HepG2 (cell line): ENCODE results near the gene SOCS3. TPM values are rescaled to one million over a fixed set of nuclear protein-coding genes. Genes with fewer than 3 reads are reported as not detected.

Experiments
- BCL6 ChIP-seq: IDR thresholded peaks from 2 replicates; pipeline ENCODE4 v1.6.1; 2016; ENCODE audit warnings: missing genetic modification reagents, missing compliant biosample characterization
- EP300 ChIP-seq, 3 experiments: sonication (generic) in 1 of 3; formaldehyde crosslinking in 1 of 3; IDR thresholded peaks; 2 replicates each; pipeline versions ENCODE4 v1.5.1 to v1.6.1; 2011 to 2020; ENCODE audit warnings: low read depth in 2 of 3, low read length in 2 of 3, borderline replicate concordance in 1 of 3, improper control_type of control experiment in 1 of 3, mild to moderate bottlenecking in 1 of 3, missing genetic modification reagents in 1 of 3, moderate library complexity in 1 of 3
- JARID2 ChIP-seq: sonication (generic); formaldehyde crosslinking; IDR thresholded peaks from 2 replicates; pipeline ENCODE4 v1.8.1; 2023; ENCODE audit warnings: missing genetic modification reagents, inconsistent platforms; ENCODE audit not compliant: insufficient replicate concordance
- KLF16 ChIP-seq, 2 experiments: sonication (generic) in 1 of 2; formaldehyde crosslinking in 1 of 2; IDR thresholded peaks; 2 replicates each; pipeline versions ENCODE4 v1.6.1 to v1.8.0; 2016 to 2023; ENCODE audit warnings: missing genetic modification reagents in 2 of 2, missing compliant biosample characterization in 1 of 2
- MED1 ChIP-seq: sonication (generic); formaldehyde crosslinking; IDR thresholded peaks from 2 replicates; pipeline ENCODE4 v1.4.0; 2020; ENCODE audit warnings: missing genetic modification reagents
- MEIS2 ChIP-seq: sonication (generic); formaldehyde crosslinking; IDR thresholded peaks from 2 replicates; pipeline ENCODE4 v1.9.0; 2021; ENCODE audit warnings: mild to moderate bottlenecking, missing genetic modification reagents
- SMAD9 ChIP-seq: sonication (generic); formaldehyde crosslinking; IDR thresholded peaks from 2 replicates; pipeline ENCODE4 v1.5.1; 2020; ENCODE audit warnings: mild to moderate bottlenecking, missing genetic modification reagents
- TCF7 ChIP-seq: sonication (generic); IDR thresholded peaks from 2 replicates; pipeline ENCODE4 v1.6.1; 2016; ENCODE audit warnings: antibody characterized with exemption, low read depth
- ZNF430 ChIP-seq: sonication (generic); formaldehyde crosslinking; IDR thresholded peaks from 2 replicates; pipeline ENCODE4 v1.9.0; 2021; ENCODE audit warnings: mild to moderate bottlenecking, missing genetic modification reagents
- ZNF747 ChIP-seq: sonication (generic); formaldehyde crosslinking; IDR thresholded peaks from 2 replicates; pipeline ENCODE4 v1.8.1; 2023; ENCODE audit warnings: missing genetic modification reagents, mild to moderate bottlenecking, borderline replicate concordance
- ZNF790 ChIP-seq: sonication (generic); formaldehyde crosslinking; IDR thresholded peaks from 2 replicates; pipeline ENCODE4 v1.8.0; 2022; ENCODE audit warnings: missing genetic modification reagents, mild to moderate bottlenecking, borderline replicate concordance
- polyA plus RNA-seq, 8 experiments: library from polyadenylated mRNA; depleted of rRNA in 3 of 8; stranded (reverse) in 7 of 8; unstranded in 1 of 8; fragments of >200 nt; fragmentation: Illumina TruSeq in 4 of 8; extraction: Trizol in 4 of 8; gene quantifications; 2 replicates each; pipeline versions ENCODE4 v1.2.1 to v1.2.3, GENCODE V29; 2011 to 2016; ENCODE audit warnings: low read depth in 4 of 8, missing spikeins in 1 of 8, mixed read lengths in 1 of 8; ENCODE audit not compliant: insufficient read depth in 1 of 8
- total RNA-seq, 5 experiments: library from RNA; depleted of rRNA; stranded (reverse); fragments of >200 nt; fragmentation: Illumina TruSeq; extraction: Trizol; gene quantifications; 2 replicates each; pipeline ENCODE4 v1.2.3, GENCODE V29; 2016; ENCODE audit warnings: low read depth in 1 of 5
- TF ChIP-seq, protein P1 (sequence below): sonication (generic); formaldehyde crosslinking; IDR thresholded peaks from 2 replicates; pipeline ENCODE4 v1.4.0; 2020; ENCODE audit warnings: mild to moderate bottlenecking, missing genetic modification reagents, borderline replicate concordance
- TF ChIP-seq, protein P2 (sequence below): sonication (generic); formaldehyde crosslinking; IDR thresholded peaks from 2 replicates; pipeline ENCODE4 v1.8.0; 2022; ENCODE audit warnings: mild to moderate bottlenecking, missing genetic modification reagents
- TF ChIP-seq, protein P3 (sequence below): IDR thresholded peaks from 2 replicates; pipeline ENCODE4 v1.6.1; 2016; ENCODE audit warnings: missing genetic modification reagents, missing compliant biosample characterization
- TF ChIP-seq, protein P4 (sequence below): sonication (generic); formaldehyde crosslinking; IDR thresholded peaks from 2 replicates; pipeline ENCODE4 v1.5.1; 2020; ENCODE audit warnings: missing genetic modification reagents, mild to moderate bottlenecking, borderline replicate concordance
- TF ChIP-seq, protein P5 (sequence below): sonication (generic); formaldehyde crosslinking; IDR thresholded peaks from 2 replicates; pipeline ENCODE4 v1.4.0; 2020; ENCODE audit warnings: missing genetic modification reagents, borderline replicate concordance
- TF ChIP-seq, protein P6 (sequence below): sonication (generic); formaldehyde crosslinking; IDR thresholded peaks from 2 replicates; pipeline ENCODE4 v1.5.0; 2020; ENCODE audit warnings: missing genetic modification reagents

Gene SOCS3
- total and polyA plus RNA-seq, 2 of the 13 experiments (the other 11 are each of a cell fraction or from before 2014, with no cell fraction given), result 0.77 to 2.4 TPM

DNA sequence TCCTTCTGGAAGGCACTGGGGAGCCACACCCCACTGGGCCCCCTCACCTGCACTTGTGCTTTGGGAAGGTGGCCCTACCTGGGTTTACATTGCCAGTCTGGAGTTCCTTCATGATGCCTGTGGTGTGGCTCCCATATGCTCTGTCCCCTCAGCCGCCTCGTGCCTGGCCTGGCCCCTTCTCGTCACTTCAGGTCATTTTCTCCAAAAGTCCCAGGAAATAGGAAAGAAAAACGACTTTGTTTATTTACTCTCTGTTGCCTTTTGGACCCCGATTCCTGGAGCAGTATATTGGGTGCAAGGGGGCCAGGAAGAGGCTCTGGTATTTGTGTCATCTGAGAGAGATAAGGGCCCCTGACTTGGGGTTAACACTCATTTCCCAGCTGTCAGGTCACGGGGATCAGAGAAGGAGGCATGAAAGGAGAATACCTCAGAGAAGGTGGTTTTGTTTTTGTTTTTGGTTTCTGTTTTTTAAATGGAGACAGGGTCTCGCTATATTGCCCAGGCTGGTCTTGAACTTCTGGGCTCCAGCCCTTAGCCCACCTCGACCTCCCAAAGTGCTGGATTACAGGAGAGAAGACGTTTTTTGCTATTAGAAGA, 4.7 kb downstream of the SOCS3 start (continued):
- TF ChIP-seq, protein P1, sequence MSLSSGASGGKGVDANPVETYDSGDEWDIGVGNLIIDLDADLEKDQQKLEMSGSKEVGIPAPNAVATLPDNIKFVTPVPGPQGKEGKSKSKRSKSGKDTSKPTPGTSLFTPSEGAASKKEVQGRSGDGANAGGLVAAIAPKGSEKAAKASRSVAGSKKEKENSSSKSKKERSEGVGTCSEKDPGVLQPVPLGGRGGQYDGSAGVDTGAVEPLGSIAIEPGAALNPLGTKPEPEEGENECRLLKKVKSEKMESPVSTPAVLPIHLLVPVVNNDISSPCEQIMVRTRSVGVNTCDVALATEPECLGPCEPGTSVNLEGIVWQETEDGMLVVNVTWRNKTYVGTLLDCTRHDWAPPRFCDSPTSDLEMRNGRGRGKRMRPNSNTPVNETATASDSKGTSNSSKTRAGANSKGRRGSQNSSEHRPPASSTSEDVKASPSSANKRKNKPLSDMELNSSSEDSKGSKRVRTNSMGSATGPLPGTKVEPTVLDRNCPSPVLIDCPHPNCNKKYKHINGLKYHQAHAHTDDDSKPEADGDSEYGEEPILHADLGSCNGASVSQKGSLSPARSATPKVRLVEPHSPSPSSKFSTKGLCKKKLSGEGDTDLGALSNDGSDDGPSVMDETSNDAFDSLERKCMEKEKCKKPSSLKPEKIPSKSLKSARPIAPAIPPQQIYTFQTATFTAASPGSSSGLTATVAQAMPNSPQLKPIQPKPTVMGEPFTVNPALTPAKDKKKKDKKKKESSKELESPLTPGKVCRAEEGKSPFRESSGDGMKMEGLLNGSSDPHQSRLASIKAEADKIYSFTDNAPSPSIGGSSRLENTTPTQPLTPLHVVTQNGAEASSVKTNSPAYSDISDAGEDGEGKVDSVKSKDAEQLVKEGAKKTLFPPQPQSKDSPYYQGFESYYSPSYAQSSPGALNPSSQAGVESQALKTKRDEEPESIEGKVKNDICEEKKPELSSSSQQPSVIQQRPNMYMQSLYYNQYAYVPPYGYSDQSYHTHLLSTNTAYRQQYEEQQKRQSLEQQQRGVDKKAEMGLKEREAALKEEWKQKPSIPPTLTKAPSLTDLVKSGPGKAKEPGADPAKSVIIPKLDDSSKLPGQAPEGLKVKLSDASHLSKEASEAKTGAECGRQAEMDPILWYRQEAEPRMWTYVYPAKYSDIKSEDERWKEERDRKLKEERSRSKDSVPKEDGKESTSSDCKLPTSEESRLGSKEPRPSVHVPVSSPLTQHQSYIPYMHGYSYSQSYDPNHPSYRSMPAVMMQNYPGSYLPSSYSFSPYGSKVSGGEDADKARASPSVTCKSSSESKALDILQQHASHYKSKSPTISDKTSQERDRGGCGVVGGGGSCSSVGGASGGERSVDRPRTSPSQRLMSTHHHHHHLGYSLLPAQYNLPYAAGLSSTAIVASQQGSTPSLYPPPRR (CRISPR knock-in tag), result peak; percentile 75; the same call in 1 of the 2 replicates
- TF ChIP-seq ZNF430 (CRISPR knock-in tag) (0 out of 2 replicates have a peak, but pooled peaks have one; percentile 16), SMAD9 (CRISPR knock-in tag) (no peak), ZNF790 (CRISPR knock-in tag) (no peak), TCF7 (no peak), KLF16 (CRISPR knock-in tag; IDR thresholded peaks at IDR 0.05) (peak in 1 of 2 experiments; percentile 16; a peak in 1 of 4 replicates), JARID2 (CRISPR knock-in tag) (no peak), BCL6 (CRISPR knock-in tag) (peak; percentile 92), EP300 (IDR thresholded peaks at IDR 0.05; ENCODE audit: low read depth in 2 of 2, low read length in 2 of 2) (peak in 1 of 2 experiments; percentile 58; a peak in 1 of 4 replicates), EP300 (CRISPR knock-in tag; IDR thresholded peaks at IDR 0.05; ENCODE audit: borderline replicate concordance) (peak; percentile 13; the same call in 1 of the 2 replicates), MED1 (CRISPR knock-in tag) (peak; percentile 79), ZNF747 (CRISPR knock-in tag) (peak; percentile 20; the same call in 1 of the 2 replicates), MEIS2 (CRISPR knock-in tag) (peak; percentile 24; the same call in 1 of the 2 replicates)
- TF ChIP-seq, protein P2, sequence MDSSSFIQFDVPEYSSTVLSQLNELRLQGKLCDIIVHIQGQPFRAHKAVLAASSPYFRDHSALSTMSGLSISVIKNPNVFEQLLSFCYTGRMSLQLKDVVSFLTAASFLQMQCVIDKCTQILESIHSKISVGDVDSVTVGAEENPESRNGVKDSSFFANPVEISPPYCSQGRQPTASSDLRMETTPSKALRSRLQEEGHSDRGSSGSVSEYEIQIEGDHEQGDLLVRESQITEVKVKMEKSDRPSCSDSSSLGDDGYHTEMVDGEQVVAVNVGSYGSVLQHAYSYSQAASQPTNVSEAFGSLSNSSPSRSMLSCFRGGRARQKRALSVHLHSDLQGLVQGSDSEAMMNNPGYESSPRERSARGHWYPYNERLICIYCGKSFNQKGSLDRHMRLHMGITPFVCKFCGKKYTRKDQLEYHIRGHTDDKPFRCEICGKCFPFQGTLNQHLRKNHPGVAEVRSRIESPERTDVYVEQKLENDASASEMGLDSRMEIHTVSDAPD, result no peak
- TF ChIP-seq, protein P3, sequence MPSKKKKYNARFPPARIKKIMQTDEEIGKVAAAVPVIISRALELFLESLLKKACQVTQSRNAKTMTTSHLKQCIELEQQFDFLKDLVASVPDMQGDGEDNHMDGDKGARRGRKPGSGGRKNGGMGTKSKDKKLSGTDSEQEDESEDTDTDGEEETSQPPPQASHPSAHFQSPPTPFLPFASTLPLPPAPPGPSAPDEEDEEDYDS (CRISPR knock-in tag), result no peak; the same call in 1 of the 2 replicates
- TF ChIP-seq, protein P4, sequence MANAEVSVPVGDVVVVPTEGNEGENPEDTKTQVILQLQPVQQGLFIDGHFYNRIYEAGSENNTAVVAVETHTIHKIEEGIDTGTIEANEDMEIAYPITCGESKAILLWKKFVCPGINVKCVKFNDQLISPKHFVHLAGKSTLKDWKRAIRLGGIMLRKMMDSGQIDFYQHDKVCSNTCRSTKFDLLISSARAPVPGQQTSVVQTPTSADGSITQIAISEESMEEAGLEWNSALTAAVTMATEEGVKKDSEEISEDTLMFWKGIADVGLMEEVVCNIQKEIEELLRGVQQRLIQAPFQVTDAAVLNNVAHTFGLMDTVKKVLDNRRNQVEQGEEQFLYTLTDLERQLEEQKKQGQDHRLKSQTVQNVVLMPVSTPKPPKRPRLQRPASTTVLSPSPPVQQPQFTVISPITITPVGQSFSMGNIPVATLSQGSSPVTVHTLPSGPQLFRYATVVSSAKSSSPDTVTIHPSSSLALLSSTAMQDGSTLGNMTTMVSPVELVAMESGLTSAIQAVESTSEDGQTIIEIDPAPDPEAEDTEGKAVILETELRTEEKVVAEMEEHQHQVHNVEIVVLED, result no peak
- TF ChIP-seq, protein P5, sequence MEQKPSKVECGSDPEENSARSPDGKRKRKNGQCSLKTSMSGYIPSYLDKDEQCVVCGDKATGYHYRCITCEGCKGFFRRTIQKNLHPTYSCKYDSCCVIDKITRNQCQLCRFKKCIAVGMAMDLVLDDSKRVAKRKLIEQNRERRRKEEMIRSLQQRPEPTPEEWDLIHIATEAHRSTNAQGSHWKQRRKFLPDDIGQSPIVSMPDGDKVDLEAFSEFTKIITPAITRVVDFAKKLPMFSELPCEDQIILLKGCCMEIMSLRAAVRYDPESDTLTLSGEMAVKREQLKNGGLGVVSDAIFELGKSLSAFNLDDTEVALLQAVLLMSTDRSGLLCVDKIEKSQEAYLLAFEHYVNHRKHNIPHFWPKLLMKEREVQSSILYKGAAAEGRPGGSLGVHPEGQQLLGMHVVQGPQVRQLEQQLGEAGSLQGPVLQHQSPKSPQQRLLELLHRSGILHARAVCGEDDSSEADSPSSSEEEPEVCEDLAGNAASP, result peak; percentile 51; the same call in 1 of the 2 replicates
- TF ChIP-seq, protein P6, sequence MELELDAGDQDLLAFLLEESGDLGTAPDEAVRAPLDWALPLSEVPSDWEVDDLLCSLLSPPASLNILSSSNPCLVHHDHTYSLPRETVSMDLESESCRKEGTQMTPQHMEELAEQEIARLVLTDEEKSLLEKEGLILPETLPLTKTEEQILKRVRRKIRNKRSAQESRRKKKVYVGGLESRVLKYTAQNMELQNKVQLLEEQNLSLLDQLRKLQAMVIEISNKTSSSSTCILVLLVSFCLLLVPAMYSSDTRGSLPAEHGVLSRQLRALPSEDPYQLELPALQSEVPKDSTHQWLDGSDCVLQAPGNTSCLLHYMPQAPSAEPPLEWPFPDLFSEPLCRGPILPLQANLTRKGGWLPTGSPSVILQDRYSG (CRISPR knock-in tag), result no peak
